ENCODE measurements around the gene SLC25A13.

DNA sequence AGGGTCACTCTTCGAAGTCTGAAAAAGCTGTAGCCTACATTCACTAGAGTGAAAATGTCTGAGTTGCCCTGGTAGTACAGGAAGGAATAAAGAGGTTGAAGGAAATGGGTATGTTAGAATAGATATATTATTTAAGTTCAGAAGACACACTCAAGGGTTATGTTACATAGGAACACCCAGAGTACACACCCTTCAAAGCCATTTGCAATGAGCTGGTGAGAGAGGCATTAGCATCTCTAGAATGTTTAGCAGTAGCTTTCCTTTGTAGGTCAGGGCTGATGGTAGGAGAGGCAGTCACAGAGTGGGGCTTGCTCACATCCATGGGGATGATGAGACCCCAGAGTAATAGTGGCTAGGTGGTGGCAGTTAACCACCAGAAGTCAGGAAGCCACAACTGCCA is 221.2 kb downstream of the SLC25A13 start:
- TF ChIP-seq, protein P1, sequence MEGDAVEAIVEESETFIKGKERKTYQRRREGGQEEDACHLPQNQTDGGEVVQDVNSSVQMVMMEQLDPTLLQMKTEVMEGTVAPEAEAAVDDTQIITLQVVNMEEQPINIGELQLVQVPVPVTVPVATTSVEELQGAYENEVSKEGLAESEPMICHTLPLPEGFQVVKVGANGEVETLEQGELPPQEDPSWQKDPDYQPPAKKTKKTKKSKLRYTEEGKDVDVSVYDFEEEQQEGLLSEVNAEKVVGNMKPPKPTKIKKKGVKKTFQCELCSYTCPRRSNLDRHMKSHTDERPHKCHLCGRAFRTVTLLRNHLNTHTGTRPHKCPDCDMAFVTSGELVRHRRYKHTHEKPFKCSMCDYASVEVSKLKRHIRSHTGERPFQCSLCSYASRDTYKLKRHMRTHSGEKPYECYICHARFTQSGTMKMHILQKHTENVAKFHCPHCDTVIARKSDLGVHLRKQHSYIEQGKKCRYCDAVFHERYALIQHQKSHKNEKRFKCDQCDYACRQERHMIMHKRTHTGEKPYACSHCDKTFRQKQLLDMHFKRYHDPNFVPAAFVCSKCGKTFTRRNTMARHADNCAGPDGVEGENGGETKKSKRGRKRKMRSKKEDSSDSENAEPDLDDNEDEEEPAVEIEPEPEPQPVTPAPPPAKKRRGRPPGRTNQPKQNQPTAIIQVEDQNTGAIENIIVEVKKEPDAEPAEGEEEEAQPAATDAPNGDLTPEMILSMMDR (IDR thresholded peaks at IDR 0.05), result no peak
- TF ChIP-seq, protein P2, sequence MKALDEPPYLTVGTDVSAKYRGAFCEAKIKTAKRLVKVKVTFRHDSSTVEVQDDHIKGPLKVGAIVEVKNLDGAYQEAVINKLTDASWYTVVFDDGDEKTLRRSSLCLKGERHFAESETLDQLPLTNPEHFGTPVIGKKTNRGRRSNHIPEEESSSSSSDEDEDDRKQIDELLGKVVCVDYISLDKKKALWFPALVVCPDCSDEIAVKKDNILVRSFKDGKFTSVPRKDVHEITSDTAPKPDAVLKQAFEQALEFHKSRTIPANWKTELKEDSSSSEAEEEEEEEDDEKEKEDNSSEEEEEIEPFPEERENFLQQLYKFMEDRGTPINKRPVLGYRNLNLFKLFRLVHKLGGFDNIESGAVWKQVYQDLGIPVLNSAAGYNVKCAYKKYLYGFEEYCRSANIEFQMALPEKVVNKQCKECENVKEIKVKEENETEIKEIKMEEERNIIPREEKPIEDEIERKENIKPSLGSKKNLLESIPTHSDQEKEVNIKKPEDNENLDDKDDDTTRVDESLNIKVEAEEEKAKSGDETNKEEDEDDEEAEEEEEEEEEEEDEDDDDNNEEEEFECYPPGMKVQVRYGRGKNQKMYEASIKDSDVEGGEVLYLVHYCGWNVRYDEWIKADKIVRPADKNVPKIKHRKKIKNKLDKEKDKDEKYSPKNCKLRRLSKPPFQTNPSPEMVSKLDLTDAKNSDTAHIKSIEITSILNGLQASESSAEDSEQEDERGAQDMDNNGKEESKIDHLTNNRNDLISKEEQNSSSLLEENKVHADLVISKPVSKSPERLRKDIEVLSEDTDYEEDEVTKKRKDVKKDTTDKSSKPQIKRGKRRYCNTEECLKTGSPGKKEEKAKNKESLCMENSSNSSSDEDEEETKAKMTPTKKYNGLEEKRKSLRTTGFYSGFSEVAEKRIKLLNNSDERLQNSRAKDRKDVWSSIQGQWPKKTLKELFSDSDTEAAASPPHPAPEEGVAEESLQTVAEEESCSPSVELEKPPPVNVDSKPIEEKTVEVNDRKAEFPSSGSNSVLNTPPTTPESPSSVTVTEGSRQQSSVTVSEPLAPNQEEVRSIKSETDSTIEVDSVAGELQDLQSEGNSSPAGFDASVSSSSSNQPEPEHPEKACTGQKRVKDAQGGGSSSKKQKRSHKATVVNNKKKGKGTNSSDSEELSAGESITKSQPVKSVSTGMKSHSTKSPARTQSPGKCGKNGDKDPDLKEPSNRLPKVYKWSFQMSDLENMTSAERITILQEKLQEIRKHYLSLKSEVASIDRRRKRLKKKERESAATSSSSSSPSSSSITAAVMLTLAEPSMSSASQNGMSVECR (CRISPR knock-in tag; IDR thresholded peaks at IDR 0.05; ENCODE audit: borderline replicate concordance), result no peak
- TF ChIP-seq JUN (CRISPR knock-in tag; IDR thresholded peaks at IDR 0.05) (no peak), NR3C1 (CRISPR knock-in tag; conservative IDR thresholded peaks at IDR 0.05; ENCODE audit: low read depth) (no peak), FOXJ3 (CRISPR knock-in tag; IDR thresholded peaks at IDR 0.05; ENCODE audit: borderline replicate concordance) (no peak)
